Fibroblast of mammary gland (primary cell): Measurements from ENCODE around the gene ANO4.

Experiments used
- DNase-seq: peaks from one replicate; pipeline ENCODE4 v3.0.0-alpha.2; 2010; ENCODE audit warnings: low read depth
- H3K4me3 ChIP-seq: 2 replicates; pipeline ENCODE4 v1.5.1; 2011; ENCODE audit warnings: low read depth, mild to moderate bottlenecking, low read length, moderate library complexity; ENCODE audit not compliant: control insufficient read depth
- CTCF ChIP-seq: conservative IDR thresholded peaks from 2 replicates; pipeline ENCODE4 v1.5.1; 2011; ENCODE audit warnings: low read depth, low read length, inconsistent platforms; ENCODE audit not compliant: control insufficient read depth, insufficient read depth

ANO4 gene

GRCh38 chr12:101039848-101040531 lies 245.4 kb downstream of the ANO4 start:
- peak; percentile 39 for DNase-seq
- TF ChIP-seq CTCF: no peak
- no peak overlapping the region for H3K4me3 ChIP-seq

DNA sequence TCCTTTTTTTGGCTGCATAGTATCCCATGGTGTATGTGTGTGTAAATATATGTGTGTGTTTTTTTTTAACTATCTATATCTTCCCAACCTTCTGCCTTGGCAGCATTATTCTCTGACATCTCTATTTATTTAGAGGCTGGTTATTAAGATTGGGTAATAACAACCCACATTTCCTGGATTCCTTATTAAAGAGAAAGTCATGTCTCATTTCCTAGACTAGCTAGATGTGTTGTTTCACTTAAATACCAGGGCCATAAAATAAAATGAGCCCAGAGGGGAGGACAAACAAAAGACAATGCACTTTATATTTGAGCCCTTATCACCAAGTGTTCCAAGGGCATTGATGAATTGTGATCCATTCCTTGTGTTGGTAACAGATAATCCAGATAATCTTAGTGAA lies 246.4 kb downstream of the ANO4 start:
- peak; percentile 36 for DNase-seq
- TF ChIP-seq CTCF: no peak
- H3K4me3 ChIP-seq: no peak overlapping the region

- H3K4me3 ChIP-seq: no peak overlapping the region
- no peak for DNase-seq
- no peak for TF ChIP-seq CTCF
Observed at GRCh38 chr12:101042211-101042610, 247.6 kb downstream of the ANO4 start.

- no peak for TF ChIP-seq CTCF
- H3K4me3 ChIP-seq: no peak overlapping the region
- no peak for DNase-seq
Observed at GRCh38 chr12:101044512-101045059, 250.0 kb downstream of the ANO4 start.

- DNase-seq: peak; percentile 57
- H3K4me3 ChIP-seq: no peak overlapping the region
- no peak for TF ChIP-seq CTCF
Observed at GRCh38 chr12:101045486-101046464, 251.2 kb downstream of the ANO4 start.

DNA sequence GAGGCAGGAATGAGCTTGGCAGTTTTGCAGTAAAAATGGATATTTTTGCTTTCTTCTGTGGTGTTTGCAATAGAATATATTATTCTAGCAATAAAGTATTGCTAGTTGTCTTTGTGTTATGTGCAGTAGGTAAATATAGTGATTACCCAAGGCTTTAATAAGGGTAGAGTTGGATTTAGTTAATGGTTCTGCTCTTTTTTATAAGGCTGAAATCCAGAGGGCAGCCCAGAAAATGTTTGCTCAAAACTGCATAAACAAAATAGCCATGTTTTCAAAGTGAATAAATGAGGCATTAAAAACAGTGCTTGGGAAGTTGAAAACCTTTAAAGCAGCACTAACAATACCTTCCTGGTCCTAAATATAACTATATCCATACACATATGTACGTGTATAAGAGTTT lies 253.1 kb downstream of the ANO4 start:
- no peak for TF ChIP-seq CTCF
- no peak for DNase-seq

More for the DNA sequence above, 253.1 kb downstream of the ANO4 start:
- H3K4me3 ChIP-seq: no peak overlapping the region
